HPDE6-E6E7 (cell line): ENCODE results near the gene TP53I11.

ENCODE experiments used
- DNase-seq: peaks from one replicate; pipeline ENCODE4 v3.0.0; 2011; ENCODE audit warnings: missing footprints; ENCODE audit errors: extremely low spot score

TP53I11 gene

GRCh38 chr11:44978961-44979331 is 28.3 kb upstream of the TP53I11 start:
- DNase-seq, result peak; percentile 38

GRCh38 chr11:44978274-44978960 is 27.7 kb upstream of the TP53I11 start:
- no peak for DNase-seq

DNA sequence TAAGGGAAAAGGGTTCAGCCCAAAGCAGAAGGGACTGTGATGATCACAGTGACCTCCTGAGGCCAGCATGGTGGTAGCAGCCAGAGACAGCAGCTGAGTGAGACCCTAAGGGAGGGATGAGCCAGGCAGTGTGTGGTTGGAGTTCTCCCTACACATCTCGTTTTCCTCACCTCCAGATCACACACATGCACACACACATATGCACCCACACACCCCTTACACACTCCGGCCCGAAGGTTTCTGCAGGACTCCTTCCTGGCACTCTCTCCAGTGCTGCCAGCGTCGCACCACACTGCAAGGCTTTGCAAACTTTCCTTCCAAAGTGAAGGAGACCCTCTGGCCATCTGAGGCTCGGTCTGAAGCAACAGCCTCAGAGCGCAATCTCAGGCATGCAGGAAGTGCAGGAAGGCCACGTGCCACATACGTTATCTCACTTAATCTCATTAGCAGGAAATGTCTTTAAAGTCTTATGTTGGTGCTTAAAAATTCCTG is 26.9 kb upstream of the TP53I11 start:
- DNase-seq, result no peak

DNA sequence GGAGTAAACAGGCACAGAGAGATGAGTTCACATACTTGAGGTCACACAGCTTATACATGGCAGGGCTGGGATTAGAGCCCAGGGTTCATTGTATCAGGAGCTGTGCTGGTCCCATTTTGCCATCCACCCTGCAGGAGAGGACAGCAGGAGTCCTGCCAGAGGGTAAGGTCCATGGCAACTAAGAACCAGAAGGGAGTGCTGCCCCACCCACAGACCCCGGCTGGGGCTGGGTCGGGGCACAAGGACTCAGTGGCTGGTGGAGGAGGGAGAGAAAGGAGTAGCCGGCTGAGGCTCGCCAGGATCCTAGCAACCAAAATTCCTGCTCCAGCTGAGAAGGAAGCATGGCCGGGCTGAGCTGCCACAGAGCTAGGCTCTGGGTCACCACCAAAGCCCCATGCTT is 25.9 kb upstream of the TP53I11 start:
- DNase-seq, result no peak

DNA sequence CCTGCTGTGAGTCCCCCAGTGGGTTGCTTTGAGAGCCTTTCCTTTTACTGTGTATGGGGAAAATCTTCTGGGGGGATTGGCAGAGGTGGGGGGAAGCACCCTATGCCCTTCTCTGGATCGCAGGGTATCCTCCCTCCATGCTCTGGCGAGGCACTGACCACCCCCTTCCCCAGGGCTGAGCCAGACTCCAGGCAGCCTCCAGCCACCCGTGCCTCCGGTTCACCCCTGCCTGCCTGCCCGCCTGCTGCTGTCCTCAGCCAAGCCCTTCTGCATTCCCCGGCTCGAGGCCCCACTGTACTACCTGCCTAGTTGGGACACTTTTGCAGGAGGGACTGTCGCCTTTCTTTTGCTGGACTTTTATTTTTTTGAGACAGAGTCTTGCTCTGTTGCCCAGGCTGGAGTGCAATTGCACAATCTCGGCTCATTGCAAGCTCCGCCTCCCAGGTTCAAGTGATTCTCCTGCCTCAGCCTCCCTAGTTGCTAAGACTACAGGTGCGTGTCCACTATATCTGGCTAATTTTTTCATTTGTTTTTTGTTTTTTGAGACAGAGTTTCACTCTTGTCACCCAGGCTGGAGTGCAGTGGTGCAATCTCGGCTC is 23.8 kb upstream of the TP53I11 start:
- DNase-seq, result no peak

- DNase-seq, result no peak
Measured at GRCh38 chr11:44973632-44974401, 23.1 kb upstream of the TP53I11 start.

GRCh38 chr11:44972746-44973435 is 22.2 kb upstream of the TP53I11 start:
- DNase-seq, result no peak

GRCh38 chr11:44971185-44971584 is 20.5 kb upstream of the TP53I11 start:
- no peak for DNase-seq

DNA sequence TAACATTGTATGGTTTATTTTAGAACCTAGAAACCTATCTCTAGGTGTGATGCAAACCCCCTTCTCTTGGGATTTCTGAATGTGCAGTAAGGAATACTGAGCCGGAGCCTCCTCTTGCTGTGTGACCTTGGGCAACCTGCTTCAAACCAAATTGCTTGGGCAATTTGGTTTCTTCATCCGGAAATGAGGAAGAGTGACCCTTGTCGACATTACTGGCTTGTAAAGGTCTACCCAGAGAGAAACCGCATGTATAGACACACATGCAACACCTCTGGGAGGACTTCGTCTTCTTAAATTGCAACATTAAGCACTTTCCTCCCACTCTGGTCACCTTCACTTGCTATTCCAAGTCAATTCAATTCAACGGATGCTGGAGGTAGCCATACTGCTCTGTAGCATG is 19.6 kb upstream of the TP53I11 start:
- DNase-seq, result no peak

DNA sequence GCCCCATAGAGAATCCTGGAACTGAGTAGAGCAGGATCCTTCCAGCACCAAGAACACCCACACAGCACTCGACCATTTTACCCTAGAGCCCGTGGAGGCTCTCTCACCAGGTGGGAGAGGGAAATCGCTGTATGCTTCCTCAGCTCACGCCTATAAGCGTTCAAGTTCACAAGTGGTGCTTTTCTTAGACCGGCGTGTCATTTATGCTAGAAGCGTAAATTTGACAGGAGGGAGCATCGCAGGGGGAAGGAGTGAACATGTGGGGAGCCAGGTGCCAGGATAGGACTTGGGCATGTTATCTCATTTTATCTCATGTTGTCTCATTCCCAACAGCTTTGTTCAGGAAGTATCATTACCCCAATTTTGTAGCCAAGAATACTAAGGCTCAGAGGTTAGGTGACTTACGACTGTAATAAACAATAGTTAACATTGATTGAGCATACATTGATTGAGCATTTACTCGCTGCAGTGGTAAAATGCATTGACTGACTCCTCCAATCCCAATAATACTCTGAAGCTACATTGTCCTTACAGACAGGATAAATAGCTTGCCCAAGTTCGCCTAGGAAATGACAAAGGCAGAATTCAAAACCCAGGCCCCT is 19.1 kb upstream of the TP53I11 start:
- DNase-seq, result no peak

DNA sequence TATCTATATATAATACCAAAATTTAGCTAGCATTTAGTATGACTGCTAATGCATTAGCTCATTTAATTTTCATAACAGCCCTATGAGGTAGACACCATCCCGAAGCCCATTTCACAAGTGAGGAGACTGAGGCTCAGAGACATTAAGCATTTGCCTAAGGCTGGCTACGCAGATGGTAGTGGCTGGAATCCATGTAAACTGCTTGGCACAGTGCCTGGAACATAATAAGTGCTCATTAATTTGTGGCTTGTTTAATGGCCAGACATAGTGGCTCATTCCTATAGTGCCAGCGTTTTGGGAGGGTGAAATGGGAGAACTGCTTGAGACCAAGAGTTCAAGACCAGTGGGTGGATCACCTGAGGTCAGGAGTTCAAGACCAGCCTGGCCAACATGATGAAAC is 17.8 kb upstream of the TP53I11 start:
- no peak for DNase-seq

- no peak for DNase-seq
Measured at GRCh38 chr11:44967930-44968496, 17.3 kb upstream of the TP53I11 start.

GRCh38 chr11:44966694-44967093 is 16.0 kb upstream of the TP53I11 start:
- DNase-seq, result no peak

GRCh38 chr11:44964526-44965209 is 14.0 kb upstream of the TP53I11 start:
- no peak for DNase-seq

DNA sequence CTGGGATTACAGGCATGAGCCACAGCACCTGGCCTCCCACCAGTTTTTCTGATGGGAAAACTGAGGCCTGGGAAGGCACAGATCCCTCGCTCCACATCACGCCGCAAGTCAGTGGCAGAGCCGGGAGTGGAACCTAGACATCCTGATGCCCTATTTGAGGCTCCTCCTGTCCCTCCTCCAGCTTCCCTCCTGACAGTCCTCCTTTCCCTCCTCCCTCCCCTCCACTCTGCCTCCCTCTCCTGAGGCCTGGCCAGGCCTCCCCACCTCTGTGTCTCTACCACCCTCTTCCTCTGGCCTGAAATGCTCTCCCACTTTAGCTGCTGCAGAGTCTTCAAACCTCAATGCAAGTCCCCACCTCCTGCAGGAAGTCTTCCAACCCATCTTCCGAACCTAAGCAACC is 13.3 kb upstream of the TP53I11 start:
- no peak for DNase-seq

- DNase-seq, result no peak
Measured at GRCh38 chr11:44963136-44963535, 12.5 kb upstream of the TP53I11 start.

GRCh38 chr11:44962464-44962863 is 11.8 kb upstream of the TP53I11 start:
- DNase-seq, result no peak

DNA sequence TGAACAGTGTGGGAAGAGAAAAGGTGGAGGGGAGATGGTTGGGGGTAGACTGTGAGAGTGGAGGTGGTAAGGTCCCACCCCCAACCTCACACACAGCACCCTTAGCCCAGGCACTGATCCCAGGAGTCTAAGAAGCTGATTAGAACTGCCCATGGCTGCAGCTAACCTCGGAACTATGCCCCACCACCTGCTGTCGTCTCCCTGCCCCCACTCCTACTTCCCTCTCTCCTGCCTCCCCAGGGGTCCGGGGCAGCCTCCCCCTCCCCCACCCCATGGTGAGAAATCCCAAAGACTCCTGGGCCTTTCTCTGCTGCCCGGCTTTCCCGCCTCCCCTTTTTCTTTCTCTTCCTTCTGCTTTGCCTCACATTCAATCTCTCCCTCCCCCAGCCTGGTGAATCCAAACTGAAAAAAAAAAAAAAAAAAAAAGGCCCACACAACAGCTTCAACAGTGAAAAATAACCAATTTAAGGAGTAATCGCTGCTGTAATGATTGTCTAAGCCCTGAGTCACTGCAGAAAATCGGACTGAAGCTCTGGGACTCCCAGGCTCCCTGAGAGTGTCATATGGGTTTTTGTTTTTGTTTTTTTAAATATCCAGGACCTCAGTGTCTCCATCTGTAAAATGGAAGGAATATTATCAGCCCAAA is 9.6 kb upstream of the TP53I11 start:
- DNase-seq, result no peak

GRCh38 chr11:44959064-44959463 is 8.4 kb upstream of the TP53I11 start:
- no peak for DNase-seq

GRCh38 chr11:44957776-44958564 is 7.3 kb upstream of the TP53I11 start:
- DNase-seq, result no peak
